Liver (tissue), 9 donors: ENCODE results near the gene FOXS1. TPM values are rescaled to one million over a fixed set of nuclear protein-coding genes. Genes with fewer than 3 reads are reported as not detected.
"Not testable (repeated sequence)": the region's sequence is repeated elsewhere in the genome, so short reads cannot be mapped to it uniquely, and the experiment has no call there.

Experiments used
- DNase-seq: peaks from one replicate; pipeline ENCODE4 v3.0.0-alpha.2; 2017; ENCODE audit warnings: low spot score
- H3K27ac ChIP-seq, 2 donors: one replicate each; pipeline ENCODE4 v1.7.0; 2013; ENCODE audit warnings: inconsistent platforms in 2 of 2, low read length in 2 of 2, control low read depth in 1 of 2, low read depth in 1 of 2, mild to moderate bottlenecking in 1 of 2
- H3K27me3 ChIP-seq, 4 donors: one replicate each; pipeline versions ENCODE4 v1.6.1 to v1.7.0; 2013; ENCODE audit warnings: low read length in 3 of 4, inconsistent platforms in 1 of 4, mild to moderate bottlenecking in 1 of 4, moderate library complexity in 1 of 4; ENCODE audit not compliant: control insufficient read depth in 4 of 4, insufficient read depth in 4 of 4
- H3K36me3 ChIP-seq, 4 donors: one replicate each; pipeline versions ENCODE4 v1.6.1 to v1.7.0; 2013; ENCODE audit warnings: low read length in 3 of 4, mild to moderate bottlenecking in 3 of 4, low read depth in 1 of 4, moderate library complexity in 1 of 4; ENCODE audit not compliant: control insufficient read depth in 4 of 4, insufficient read depth in 3 of 4
- H3K4me1 ChIP-seq, 4 donors: one replicate each; pipeline versions ENCODE4 v1.6.1 to v1.7.0; 2013; ENCODE audit warnings: low read length in 3 of 4, mild to moderate bottlenecking in 3 of 4, moderate library complexity in 1 of 4; ENCODE audit not compliant: control insufficient read depth in 4 of 4, insufficient read depth in 4 of 4
- H3K4me3 ChIP-seq, 3 donors: one replicate each; pipeline versions ENCODE4 v1.6.1 to v1.7.0; 2013; ENCODE audit warnings: low read length in 3 of 3, control low read depth in 1 of 3, low read depth in 1 of 3, mild to moderate bottlenecking in 1 of 3
- H3K9ac ChIP-seq, 2 donors: one replicate each; pipeline ENCODE4 v1.7.0; 2013; ENCODE audit warnings: low read length in 2 of 2, mild to moderate bottlenecking in 2 of 2, moderate library complexity in 2 of 2, control low read depth in 1 of 2, low read depth in 1 of 2
- H3K9me3 ChIP-seq, 4 donors: one replicate each; pipeline versions ENCODE4 v1.6.1 to v1.7.0; 2013; ENCODE audit warnings: low read length in 3 of 4; ENCODE audit not compliant: control insufficient read depth in 4 of 4
- EGR1 ChIP-seq, 2 donors: IDR thresholded peaks; 2 replicates each; pipeline ENCODE4 v1.6.1; 2016 to 2018; ENCODE audit warnings: antibody characterized with exemption in 2 of 2, low read depth in 2 of 2
- FOXA1 ChIP-seq: IDR thresholded peaks from 2 replicates; pipeline ENCODE4 v1.6.1; 2016; ENCODE audit warnings: antibody characterized with exemption
- FOXA2 ChIP-seq: IDR thresholded peaks from 2 replicates; pipeline ENCODE4 v1.6.1; 2016; ENCODE audit warnings: antibody characterized with exemption
- GABPA ChIP-seq, 2 donors: IDR thresholded peaks in 1 of 2; conservative IDR thresholded peaks in 1 of 2; 2 replicates each; pipeline ENCODE4 v1.6.1; 2016; ENCODE audit warnings: antibody characterized with exemption in 2 of 2, mild to moderate bottlenecking in 1 of 2, moderate library complexity in 1 of 2
- HNF4A ChIP-seq, 2 donors: conservative IDR thresholded peaks; 2 replicates each; pipeline ENCODE4 v1.6.1; 2016; ENCODE audit warnings: antibody characterized with exemption in 2 of 2, mild to moderate bottlenecking in 2 of 2
- HNF4G ChIP-seq: IDR thresholded peaks from 2 replicates; pipeline ENCODE4 v1.6.1; 2016; ENCODE audit warnings: antibody characterized with exemption
- NR2F2 ChIP-seq: IDR thresholded peaks from 2 replicates; pipeline ENCODE4 v1.6.1; 2016; ENCODE audit warnings: antibody characterized with exemption
- RAD21 ChIP-seq, 2 donors: IDR thresholded peaks; 2 replicates each; pipeline ENCODE4 v1.6.1; 2016; ENCODE audit warnings: antibody characterized with exemption in 2 of 2, mild to moderate bottlenecking in 2 of 2
- RXRA ChIP-seq, 2 donors: IDR thresholded peaks; 2 replicates each; pipeline ENCODE4 v1.6.1; 2017 to 2018; ENCODE audit warnings: antibody characterized with exemption in 2 of 2, mild to moderate bottlenecking in 1 of 2
- SP1 ChIP-seq: IDR thresholded peaks from 2 replicates; pipeline ENCODE4 v1.6.1; 2018; ENCODE audit warnings: antibody characterized with exemption, mild to moderate bottlenecking
- TAF1 ChIP-seq: conservative IDR thresholded peaks from 2 replicates; pipeline ENCODE4 v1.6.1; 2016; ENCODE audit warnings: antibody characterized with exemption, mild to moderate bottlenecking
- YY1 ChIP-seq: IDR thresholded peaks from 2 replicates; pipeline ENCODE4 v1.6.1; 2016; ENCODE audit warnings: antibody characterized with exemption, mild to moderate bottlenecking
- WGBS: extraction: QIAGEN DNeasy Blood & Tissue Kit; methylation state at CpG from one replicate; pipeline ENCODE4 v1.1.7; 2013; 5-methylcytosine and 5-hydroxymethylcytosine counted together
- polyA plus RNA-seq, 2 donors: library from polyadenylated mRNA; stranded (reverse) in 1 of 2; unstranded in 1 of 2; fragments of 200-250 nt in 1 of 2; fragments of >200 nt in 1 of 2; fragmentation: Nextera tagmentation in 1 of 2; extraction: Ambion mirVana in 1 of 2; gene quantifications; one replicate each; pipeline versions ENCODE4 v1.2.1 to v1.2.3, GENCODE V29; 2013 to 2015
- total RNA-seq, 2 donors: library from RNA; depleted of rRNA; stranded (reverse); fragments of >200 nt; gene quantifications; one replicate each; pipeline ENCODE4 v1.2.3, GENCODE V29; 2014
- TF ChIP-seq, protein P1 (sequence below): IDR thresholded peaks from 2 replicates; pipeline ENCODE4 v1.6.1; 2016; ENCODE audit warnings: antibody characterized with exemption
- TF ChIP-seq, protein P2 (sequence below): IDR thresholded peaks from 2 replicates; pipeline ENCODE4 v1.6.1; 2016; ENCODE audit warnings: antibody characterized with exemption, mild to moderate bottlenecking
- TF ChIP-seq, protein P3 (sequence below): fragments of 150-350 bp; IDR thresholded peaks from 2 replicates; pipeline ENCODE4 v1.5.1; 2017; ENCODE audit warnings: improper control_type of control experiment, low read depth, low read length; ENCODE audit not compliant: missing input control
- donor health status: healthy.
- donor health status: healthy.
- donor health status: healthy.
- donor health status: healthy.
- donor health status: healthy.

FOXS1 gene
- total and polyA plus RNA-seq, 4 donors, result 0.21 to 0.51 (median 0.28) TPM

DNA sequence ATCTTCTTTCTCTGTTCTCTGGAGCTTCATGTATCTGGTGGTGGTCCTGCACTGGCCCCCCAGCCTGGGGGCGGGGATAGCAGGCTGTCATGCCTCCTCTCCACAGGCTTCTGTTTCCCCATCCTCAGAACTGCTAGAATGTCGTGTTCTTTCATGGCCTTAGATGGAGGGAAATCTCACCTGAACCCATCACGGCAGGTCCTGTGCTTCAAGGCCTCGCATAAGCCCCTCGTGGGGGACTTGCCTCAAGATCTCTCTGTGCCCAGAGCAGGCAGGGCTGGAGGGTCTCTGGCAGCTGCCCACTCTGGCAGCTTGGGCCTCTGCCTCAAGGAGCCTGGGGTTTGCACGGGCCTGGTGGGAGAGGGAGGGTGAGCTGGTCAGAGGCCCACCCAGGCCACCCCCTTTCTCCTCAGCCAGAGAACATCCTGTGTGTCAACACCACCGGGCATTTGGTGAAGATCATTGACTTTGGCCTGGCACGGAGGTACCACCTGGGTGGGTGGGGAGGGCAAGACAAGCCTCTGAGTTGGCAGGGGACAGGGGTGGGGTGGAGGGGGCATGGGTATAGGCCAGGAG lies 14.9 kb downstream of the FOXS1 start:
- no peak overlapping the region for H3K4me3 ChIP-seq
- DNase-seq, result no peak
- TF ChIP-seq RAD21 (IDR thresholded peaks at IDR 0.05) (no peak), FOXA1 (no peak), TAF1 (no peak), GABPA (IDR thresholded peaks at IDR 0.05 in 1 of 2, conservative IDR thresholded peaks at IDR 0.05 in 1 of 2) (no peak), RXRA (IDR thresholded peaks at IDR 0.05) (no peak), HNF4A (conservative IDR thresholded peaks at IDR 0.05) (no peak), NR2F2 (no peak)
- TF ChIP-seq, protein P1, sequence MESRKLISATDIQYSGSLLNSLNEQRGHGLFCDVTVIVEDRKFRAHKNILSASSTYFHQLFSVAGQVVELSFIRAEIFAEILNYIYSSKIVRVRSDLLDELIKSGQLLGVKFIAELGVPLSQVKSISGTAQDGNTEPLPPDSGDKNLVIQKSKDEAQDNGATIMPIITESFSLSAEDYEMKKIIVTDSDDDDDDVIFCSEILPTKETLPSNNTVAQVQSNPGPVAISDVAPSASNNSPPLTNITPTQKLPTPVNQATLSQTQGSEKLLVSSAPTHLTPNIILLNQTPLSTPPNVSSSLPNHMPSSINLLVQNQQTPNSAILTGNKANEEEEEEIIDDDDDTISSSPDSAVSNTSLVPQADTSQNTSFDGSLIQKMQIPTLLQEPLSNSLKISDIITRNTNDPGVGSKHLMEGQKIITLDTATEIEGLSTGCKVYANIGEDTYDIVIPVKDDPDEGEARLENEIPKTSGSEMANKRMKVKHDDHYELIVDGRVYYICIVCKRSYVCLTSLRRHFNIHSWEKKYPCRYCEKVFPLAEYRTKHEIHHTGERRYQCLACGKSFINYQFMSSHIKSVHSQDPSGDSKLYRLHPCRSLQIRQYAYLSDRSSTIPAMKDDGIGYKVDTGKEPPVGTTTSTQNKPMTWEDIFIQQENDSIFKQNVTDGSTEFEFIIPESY, result no peak
- TF ChIP-seq, protein P2, sequence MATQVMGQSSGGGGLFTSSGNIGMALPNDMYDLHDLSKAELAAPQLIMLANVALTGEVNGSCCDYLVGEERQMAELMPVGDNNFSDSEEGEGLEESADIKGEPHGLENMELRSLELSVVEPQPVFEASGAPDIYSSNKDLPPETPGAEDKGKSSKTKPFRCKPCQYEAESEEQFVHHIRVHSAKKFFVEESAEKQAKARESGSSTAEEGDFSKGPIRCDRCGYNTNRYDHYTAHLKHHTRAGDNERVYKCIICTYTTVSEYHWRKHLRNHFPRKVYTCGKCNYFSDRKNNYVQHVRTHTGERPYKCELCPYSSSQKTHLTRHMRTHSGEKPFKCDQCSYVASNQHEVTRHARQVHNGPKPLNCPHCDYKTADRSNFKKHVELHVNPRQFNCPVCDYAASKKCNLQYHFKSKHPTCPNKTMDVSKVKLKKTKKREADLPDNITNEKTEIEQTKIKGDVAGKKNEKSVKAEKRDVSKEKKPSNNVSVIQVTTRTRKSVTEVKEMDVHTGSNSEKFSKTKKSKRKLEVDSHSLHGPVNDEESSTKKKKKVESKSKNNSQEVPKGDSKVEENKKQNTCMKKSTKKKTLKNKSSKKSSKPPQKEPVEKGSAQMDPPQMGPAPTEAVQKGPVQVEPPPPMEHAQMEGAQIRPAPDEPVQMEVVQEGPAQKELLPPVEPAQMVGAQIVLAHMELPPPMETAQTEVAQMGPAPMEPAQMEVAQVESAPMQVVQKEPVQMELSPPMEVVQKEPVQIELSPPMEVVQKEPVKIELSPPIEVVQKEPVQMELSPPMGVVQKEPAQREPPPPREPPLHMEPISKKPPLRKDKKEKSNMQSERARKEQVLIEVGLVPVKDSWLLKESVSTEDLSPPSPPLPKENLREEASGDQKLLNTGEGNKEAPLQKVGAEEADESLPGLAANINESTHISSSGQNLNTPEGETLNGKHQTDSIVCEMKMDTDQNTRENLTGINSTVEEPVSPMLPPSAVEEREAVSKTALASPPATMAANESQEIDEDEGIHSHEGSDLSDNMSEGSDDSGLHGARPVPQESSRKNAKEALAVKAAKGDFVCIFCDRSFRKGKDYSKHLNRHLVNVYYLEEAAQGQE, result no peak
- no peaks in the 10 kb centered on the region for H3K27me3 ChIP-seq
- no peak overlapping the region for H3K27ac ChIP-seq
- H3K4me1 ChIP-seq, result no peaks in the 10 kb centered on the region
- 91% methylated on average over 8 of the region's 8 CpGs for WGBS
- H3K9me3 ChIP-seq, result no peaks in the 10 kb centered on the region
- no peak overlapping the region for H3K9ac ChIP-seq
- no peaks in the 10 kb centered on the region for H3K36me3 ChIP-seq

DNA sequence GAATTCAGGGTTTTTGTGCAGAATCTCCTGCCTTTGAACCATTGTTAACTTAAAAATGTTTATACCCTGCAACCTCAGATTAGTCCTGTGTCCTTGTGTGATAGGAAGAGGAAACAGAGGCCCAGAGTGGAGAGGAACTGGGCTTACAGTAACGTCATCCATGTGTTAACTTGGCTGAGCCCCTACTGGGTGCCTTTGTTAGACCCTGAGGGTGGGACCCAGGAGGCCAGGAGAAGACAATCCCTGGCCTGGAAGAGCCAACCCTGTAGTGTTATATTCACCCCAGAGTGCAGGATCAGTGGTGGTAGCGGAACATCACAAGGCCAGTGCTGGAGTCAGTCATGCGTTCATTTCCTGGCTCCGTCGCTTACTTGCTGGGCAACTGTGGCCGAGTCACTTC lies 15.7 kb downstream of the FOXS1 start:
- no peak overlapping the region for H3K9ac ChIP-seq
- H3K9me3 ChIP-seq, result no peaks in the 10 kb centered on the region
- no peak overlapping the region for H3K4me3 ChIP-seq
- H3K27ac ChIP-seq, result no peak overlapping the region
- no peak for TF ChIP-seq NR2F2
- TF ChIP-seq SP1, result no peak
- TF ChIP-seq FOXA2, result no peak
- TF ChIP-seq EGR1 (IDR thresholded peaks at IDR 0.05; ENCODE audit: low read depth in 2 of 2), result no peak
- TF ChIP-seq GABPA (IDR thresholded peaks at IDR 0.05 in 1 of 2, conservative IDR thresholded peaks at IDR 0.05 in 1 of 2), result no peak
- no peak for TF ChIP-seq HNF4G
- TF ChIP-seq, protein P2, result no peak
- no peak for TF ChIP-seq YY1
- TF ChIP-seq, protein P3, sequence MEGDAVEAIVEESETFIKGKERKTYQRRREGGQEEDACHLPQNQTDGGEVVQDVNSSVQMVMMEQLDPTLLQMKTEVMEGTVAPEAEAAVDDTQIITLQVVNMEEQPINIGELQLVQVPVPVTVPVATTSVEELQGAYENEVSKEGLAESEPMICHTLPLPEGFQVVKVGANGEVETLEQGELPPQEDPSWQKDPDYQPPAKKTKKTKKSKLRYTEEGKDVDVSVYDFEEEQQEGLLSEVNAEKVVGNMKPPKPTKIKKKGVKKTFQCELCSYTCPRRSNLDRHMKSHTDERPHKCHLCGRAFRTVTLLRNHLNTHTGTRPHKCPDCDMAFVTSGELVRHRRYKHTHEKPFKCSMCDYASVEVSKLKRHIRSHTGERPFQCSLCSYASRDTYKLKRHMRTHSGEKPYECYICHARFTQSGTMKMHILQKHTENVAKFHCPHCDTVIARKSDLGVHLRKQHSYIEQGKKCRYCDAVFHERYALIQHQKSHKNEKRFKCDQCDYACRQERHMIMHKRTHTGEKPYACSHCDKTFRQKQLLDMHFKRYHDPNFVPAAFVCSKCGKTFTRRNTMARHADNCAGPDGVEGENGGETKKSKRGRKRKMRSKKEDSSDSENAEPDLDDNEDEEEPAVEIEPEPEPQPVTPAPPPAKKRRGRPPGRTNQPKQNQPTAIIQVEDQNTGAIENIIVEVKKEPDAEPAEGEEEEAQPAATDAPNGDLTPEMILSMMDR, result no peak
- H3K36me3 ChIP-seq, result no peaks in the 10 kb centered on the region
- DNase-seq, result no peak
- no peaks in the 10 kb centered on the region for H3K4me1 ChIP-seq
- no peaks in the 10 kb centered on the region for H3K27me3 ChIP-seq
- WGBS, result 85% methylated on average over 6 of the region's 6 CpGs

DNA sequence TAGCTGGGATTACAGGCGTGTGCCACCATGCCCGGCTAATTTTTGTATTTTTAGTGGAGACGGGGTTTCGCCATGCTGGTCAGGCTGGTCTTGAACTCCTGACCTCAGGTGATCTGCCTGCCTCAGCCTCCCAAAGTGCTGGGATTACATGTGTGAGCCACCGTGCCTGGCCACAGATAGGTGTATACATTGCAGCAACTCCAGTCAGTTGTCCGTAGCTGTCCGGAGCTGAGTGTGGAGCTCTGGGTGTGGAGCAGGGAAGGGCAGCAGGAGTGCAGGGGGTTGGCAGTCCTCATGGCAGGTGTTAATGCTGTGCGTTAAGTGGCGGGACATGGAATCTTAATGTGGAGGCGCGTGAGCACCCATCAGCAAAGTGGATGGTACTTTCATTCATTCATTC lies 17.4 kb downstream of the FOXS1 start:
- H3K9me3 ChIP-seq, H3K36me3 ChIP-seq, H3K4me3 ChIP-seq, H3K27me3 ChIP-seq, DNase-seq, H3K4me1 ChIP-seq, H3K27ac ChIP-seq, H3K9ac ChIP-seq: not testable (repeated sequence)
- 96% methylated on average over 11 of the region's 11 CpGs for WGBS
